HG02938 (cell line): ENCODE results near the gene GRB2.
"Not testable (repeated sequence)": the region's sequence is repeated elsewhere in the genome, so short reads cannot be mapped to it uniquely, and the experiment has no call there.

ENCODE experiments used
- ATAC-seq: cut with Tn5 transposase; IDR thresholded peaks from one replicate; pipeline ENCODE4 v1.9.1; 2021; ENCODE audit warnings: mild to moderate bottlenecking, moderate library complexity; ENCODE audit not compliant: unreplicated experiment

GRB2 gene

DNA sequence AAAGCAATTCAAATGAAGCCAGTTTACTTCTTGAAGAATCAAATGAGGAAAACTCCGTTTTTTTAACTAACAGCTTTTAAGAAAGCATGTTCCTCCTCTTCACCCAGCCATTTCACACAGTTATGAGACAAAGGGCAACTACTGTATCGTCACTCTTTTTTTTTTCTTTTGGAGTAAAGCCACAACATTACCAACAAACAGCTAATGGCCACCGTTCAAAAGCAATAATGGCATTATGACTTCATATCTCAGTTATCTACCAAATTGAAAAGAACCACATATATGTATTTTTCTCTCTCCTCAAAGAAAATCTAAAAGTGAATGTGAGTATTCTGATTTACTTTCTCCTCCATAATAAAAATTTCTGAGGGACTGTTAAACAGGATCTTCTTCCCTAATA, 14.5 kb downstream of the GRB2 start:
- ATAC-seq, result no peak

DNA sequence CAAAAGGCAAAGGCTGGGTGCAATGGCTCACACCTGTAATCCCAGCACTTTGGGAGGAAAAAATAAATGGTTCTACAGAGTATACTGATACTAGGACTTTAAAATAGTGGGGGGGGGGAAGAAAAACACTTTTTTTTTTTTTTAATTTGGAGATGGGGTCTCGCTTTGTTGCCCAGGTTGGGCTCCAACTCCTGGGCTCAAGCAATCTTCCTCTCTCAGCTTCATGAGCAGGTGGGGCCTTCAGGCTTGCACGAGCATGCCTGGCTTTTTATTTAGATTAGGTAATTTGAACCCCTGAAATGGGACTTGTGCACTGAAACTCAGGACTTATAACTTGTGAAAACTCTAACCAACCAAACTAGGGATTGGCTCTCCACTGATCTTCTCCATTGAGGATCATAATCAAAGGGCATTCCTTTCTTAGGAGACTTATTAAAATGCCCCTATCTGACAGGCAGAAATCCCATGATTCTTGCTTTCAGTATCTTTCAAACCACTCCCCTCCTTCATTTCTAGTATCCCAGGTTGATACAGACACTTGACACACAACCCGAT, 16.9 kb downstream of the GRB2 start:
- ATAC-seq, result no peak

GRCh38 chr17:75387771-75388170, 17.7 kb downstream of the GRB2 start:
- no peak for ATAC-seq

- ATAC-seq, result no peak
Measured at GRCh38 chr17:75386430-75386829, 19.0 kb downstream of the GRB2 start.

DNA sequence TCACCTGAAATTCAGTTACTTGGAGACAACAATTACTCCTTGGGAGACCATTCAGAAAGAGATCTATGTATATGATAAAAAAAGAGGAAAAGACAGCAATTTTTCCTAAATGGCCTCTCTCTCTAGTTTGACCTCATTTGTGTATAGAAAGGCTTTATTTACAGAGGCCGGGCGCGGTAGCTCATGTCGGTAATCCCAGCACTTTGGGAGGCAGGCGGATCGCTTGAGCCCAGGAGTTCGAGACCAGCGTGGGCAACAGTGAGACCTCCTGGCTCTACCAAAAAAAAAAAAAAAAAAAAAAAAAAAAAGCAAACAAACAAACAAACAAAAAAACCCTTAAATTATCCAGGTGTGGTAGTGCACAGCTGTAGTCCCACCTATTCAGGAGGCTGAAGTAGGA, 20.7 kb downstream of the GRB2 start:
- no peak for ATAC-seq

GRCh38 chr17:75383842-75384195, 21.7 kb downstream of the GRB2 start:
- no peak for ATAC-seq

DNA sequence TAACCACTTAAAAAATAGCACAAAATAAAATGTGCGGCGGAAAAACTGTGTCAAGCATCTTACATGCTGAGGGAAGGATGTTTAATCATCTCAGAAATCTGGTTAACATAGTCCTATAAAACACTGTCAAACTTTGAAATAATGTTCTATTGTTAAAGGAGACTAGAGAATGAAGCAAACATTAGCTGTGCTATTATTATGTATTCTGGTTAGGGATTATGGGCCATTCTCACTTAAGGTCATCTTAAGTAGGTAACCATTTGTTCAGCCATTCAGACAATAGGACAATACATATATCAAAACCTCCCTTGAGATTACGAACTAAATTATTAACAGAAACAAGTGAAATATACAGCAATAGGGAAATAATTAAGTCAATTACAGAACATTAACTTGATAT, 24.7 kb downstream of the GRB2 start:
- ATAC-seq, result no peak

- no peak for ATAC-seq
Measured at GRCh38 chr17:75380315-75380714, 25.2 kb downstream of the GRB2 start.

GRCh38 chr17:75379426-75379825, 26.1 kb downstream of the GRB2 start:
- not testable (repeated sequence) for ATAC-seq

- ATAC-seq, result no peak
Measured at GRCh38 chr17:75373280-75373679, 32.2 kb downstream of the GRB2 start.

DNA sequence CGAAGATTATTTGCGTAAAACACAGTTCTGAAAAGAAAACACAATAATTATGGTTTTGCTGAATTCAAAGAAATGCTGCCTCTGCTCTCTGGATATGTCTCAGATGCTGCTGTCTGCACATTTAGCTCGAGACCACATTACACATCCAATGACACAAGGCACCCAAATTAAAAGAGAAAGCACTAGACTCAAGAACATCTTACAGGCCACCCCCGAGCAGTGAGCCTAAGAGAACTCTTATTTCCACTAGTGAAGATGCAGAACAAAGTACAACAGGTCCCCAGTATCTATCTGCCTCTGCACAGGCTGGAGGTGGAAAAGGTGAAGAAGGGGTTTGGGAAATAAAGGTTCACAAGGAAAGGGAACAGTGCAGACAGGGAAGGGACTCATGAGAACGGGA, 33.5 kb downstream of the GRB2 start:
- no peak for ATAC-seq

DNA sequence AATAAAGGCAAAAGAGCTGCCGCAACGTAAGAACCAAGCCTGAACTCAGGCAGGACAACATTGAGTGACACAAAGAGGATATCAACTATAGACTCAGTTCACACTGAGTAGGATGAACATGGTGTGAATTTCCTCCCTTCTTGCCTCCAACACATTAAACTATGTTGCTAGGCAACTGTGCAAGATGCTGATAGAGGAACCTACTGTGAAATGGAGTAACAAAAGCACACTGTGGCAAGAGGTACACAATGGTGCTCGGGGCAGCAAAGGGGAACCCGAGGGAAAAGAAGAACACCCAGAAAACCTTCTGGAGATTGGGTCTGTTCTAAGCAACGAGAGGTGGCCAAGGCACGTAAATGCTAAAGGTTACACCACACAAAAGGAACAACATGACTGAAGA, 34.1 kb downstream of the GRB2 start:
- ATAC-seq, result no peak

DNA sequence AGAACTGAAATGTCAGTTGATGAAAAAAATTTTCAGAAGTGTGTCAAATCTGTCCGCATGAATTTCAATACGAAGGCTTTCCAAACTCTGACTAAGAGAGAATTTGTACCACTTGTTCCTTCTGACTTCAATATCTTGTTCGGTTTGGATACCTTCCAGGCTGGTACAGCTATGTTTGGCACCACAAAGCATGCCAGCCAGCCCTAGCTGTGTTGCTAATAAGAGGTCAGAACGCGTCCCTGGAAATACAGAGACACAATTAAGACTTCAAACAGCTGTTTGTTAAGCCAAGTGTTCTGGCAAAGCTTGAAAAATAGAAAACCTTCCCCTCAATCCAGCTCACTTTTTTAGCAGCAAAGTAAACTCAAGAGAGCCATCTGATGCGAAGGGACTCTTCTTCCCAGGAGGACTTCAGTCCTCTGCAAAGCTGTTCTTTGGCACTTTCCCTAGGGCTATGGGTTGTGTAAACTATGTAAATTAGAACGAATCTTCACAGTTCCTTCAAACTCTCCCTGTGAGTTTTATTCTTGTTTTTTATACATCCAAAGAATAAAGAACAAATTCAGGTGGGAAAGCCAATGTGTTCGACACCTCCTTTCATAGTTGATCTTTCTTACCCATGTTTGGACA, 35.1 kb downstream of the GRB2 start:
- no peak for ATAC-seq

GRCh38 chr17:75367838-75368789, 37.4 kb downstream of the GRB2 start:
- not testable (repeated sequence) for ATAC-seq

DNA sequence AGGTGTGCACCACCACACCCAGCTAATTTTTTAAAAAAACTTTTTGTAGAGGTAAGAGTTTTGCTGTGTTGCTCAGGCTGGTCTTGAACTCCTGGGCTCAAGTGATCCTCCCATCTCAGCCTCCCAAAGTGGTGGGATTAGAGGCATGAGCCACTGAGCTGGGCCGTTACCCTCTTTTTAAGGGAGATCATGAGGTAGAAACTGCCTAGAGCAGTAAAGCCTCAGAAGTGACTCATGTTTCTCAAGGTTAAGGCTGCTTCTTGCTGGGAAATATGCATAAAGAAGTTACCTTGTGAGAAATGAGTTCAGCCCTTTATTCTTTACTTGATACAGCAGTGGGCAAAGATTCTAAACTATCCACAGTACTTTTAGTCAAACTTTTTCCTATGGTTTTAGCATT, 38.2 kb downstream of the GRB2 start:
- ATAC-seq, result no peak

DNA sequence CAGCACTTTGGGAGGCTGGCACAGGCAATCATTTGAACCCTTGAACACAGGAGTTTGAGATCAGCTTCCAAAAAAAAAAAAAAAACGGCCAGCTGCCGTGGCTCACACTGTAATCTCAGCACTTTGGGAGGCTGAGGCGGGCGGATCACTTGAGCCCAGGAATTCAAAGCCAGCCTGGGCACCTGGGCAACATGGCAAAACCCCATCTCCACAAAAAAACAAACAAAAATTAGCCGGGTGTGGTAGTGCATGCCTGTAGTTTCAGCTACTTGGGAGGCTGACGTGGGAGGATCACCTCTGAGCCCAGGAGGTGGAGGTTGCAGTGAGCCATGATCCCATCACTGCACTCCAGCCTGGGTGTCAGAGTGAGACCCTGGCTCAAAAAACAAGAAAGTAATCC, 39.0 kb downstream of the GRB2 start:
- ATAC-seq, result no peak

- ATAC-seq, result no peak
Measured at GRCh38 chr17:75365931-75366275, 39.6 kb downstream of the GRB2 start.

DNA sequence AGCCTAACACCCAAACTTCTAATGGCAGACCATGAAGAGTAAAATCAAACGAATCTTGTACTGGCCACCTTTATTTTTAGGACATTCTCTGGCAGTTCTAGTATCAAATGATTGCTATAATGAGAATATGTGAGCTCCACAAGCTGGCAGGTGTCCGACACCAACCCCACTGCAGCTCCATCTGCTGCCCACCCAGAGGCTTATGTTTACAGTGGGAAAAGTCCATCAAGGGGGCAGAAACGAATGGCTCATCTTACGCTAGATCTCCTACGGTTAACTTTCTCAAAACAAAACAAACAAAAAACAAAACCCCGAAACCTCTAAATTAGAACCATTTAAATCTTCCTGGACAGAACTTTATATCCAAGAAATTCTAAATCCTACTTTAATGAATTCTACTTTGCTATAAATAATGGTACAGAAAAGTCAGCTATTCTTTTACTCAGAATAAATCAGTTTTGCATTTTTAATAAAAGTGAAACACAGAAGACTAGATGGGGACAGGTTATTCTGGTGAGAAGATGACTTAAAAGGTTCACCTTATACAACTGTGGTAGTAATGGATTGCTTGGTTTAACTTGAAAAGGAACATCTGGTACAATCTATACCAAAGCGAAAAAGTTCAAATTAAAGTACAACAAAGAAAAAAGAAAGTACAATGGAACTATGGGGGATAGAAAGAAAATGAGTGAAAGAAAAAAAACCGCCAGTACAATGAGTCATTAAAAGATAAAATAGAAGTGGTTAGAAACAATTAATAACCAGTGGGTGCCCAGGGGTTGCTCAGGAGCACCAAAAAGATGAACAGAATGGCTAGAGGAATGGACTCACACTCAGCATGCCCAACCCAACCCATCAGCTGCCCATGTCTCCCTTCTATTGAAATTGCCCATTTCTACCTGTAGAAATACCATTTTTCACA, 40.2 kb downstream of the GRB2 start:
- ATAC-seq, result no peak

- no peak for ATAC-seq
Measured at GRCh38 chr17:75364078-75364477, 41.4 kb downstream of the GRB2 start.

DNA sequence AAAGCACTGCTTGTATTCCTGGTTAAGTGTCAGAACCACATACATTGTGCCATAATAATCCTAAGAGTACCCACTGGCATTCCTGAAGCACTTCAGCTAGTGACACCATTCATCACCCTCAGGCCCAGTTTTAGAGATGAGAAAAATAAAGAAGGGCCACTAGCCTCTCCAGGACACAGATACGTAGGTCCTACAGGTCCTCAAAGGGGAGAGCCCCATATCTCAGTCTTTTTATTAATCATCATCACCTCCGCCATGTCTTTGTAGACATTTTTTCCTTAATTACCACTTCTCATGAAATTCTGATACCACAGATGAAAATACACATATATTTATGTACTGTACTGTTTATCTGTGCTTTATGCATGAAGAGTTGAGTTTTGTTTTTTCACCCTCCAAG, 43.5 kb downstream of the GRB2 start:
- ATAC-seq, result no peak

DNA sequence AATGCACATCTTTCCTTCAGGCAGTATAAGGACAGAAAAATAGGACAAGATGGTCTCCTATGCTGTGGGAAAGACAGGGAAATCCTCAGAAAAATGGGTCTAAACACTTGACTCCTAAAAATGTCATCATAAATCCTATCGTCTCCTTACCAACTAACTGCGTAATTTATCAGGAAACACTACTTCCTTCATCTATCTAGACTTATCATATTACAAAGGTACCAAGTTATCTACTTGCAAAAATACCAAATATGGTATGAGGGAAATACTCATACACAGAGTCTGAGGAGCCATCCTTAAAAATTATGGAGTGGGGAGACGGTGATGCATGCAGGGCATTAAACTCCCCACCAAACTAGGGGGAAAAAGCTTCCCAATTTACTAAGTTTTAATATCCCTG, 44.1 kb downstream of the GRB2 start:
- no peak for ATAC-seq
